OCI-LY1 (cell line): ENCODE data around the gene DNAJC11.

Experiments
- H2AFZ ChIP-seq: fragments of 200-600 bp; sonication (generic), shearing (Covaris generic); 2 replicates; pipeline ENCODE4 v1.6.0; 2014; ENCODE audit warnings: antibody characterized with exemption, mild to moderate bottlenecking, low read length
- H3F3A ChIP-seq: fragments of 200-600 bp; sonication (generic), shearing (Covaris generic); 2 replicates; pipeline ENCODE4 v1.6.0; 2014; ENCODE audit warnings: mild to moderate bottlenecking, antibody characterized with exemption, low read length, moderate library complexity; ENCODE audit not compliant: insufficient read depth
- H3K27ac ChIP-seq: fragments of 200-600 bp; sonication (generic); 2 replicates; pipeline ENCODE4 v1.5.1; 2014; ENCODE audit warnings: low read length, mixed run types, mild to moderate bottlenecking, low read depth; ENCODE audit not compliant: poor library complexity, severe bottlenecking
- H3K27me3 ChIP-seq: fragments of 200-600 bp; sonication (generic); 2 replicates; pipeline ENCODE4 v1.6.0; 2014; ENCODE audit warnings: antibody characterized with exemption, mild to moderate bottlenecking, low read length, moderate library complexity; ENCODE audit not compliant: insufficient read depth
- H3K36me3 ChIP-seq: fragments of 200-600 bp; sonication (generic); 2 replicates; pipeline ENCODE4 v1.6.1; 2014; ENCODE audit warnings: mild to moderate bottlenecking, antibody characterized with exemption, low read length, moderate library complexity, mixed read lengths; ENCODE audit not compliant: insufficient read depth
- H3K4me1 ChIP-seq: fragments of 200-600 bp; sonication (generic); 2 replicates; pipeline ENCODE4 v1.5.1; 2014; ENCODE audit warnings: mild to moderate bottlenecking, low read length, moderate library complexity; ENCODE audit not compliant: insufficient read depth, severe bottlenecking
- H3K4me2 ChIP-seq: fragments of 200-600 bp; sonication (generic), shearing (Covaris generic); 2 replicates; pipeline ENCODE4 v1.6.1; 2014; ENCODE audit warnings: low read length
- H3K4me3 ChIP-seq: fragments of 200-600 bp; sonication (generic); 2 replicates; pipeline ENCODE4 v1.5.1; 2014; ENCODE audit warnings: low read length, low read depth, mild to moderate bottlenecking, mixed read lengths; ENCODE audit not compliant: poor library complexity, severe bottlenecking
- H3K79me2 ChIP-seq: fragments of 200-600 bp; shearing (Covaris generic); 2 replicates; pipeline ENCODE4 v1.6.1; 2016; ENCODE audit warnings: mixed run types, low read length, mixed read lengths; ENCODE audit not compliant: insufficient read depth
- H3K9ac ChIP-seq: fragments of 200-600 bp; sonication (generic), shearing (Covaris generic); 2 replicates; pipeline ENCODE4 v1.6.1; 2014; ENCODE audit warnings: mild to moderate bottlenecking, low read length, mixed read lengths
- H3K9me2 ChIP-seq: fragments of 200-600 bp; sonication (generic), shearing (Covaris generic); 2 replicates; pipeline ENCODE4 v1.6.1; 2014; ENCODE audit warnings: low read depth, mild to moderate bottlenecking, low read length, mixed read lengths
- H3K9me3 ChIP-seq: fragments of 200-600 bp; shearing (Covaris generic); 2 replicates; pipeline ENCODE4 v1.6.1; 2014; ENCODE audit warnings: low read length, mixed read lengths
- H4K20me1 ChIP-seq: fragments of 200-600 bp; sonication (generic), shearing (Covaris generic); 2 replicates; pipeline ENCODE4 v1.6.0; 2016; ENCODE audit warnings: mild to moderate bottlenecking, low read length; ENCODE audit not compliant: insufficient read depth
- CTCF ChIP-seq: fragments of 200-600 bp; sonication (generic), shearing (Covaris generic); IDR thresholded peaks from 2 replicates; pipeline ENCODE4 v1.5.1; 2017; ENCODE audit warnings: mild to moderate bottlenecking, antibody characterized with exemption, low read length, moderate library complexity, mixed read lengths
- EZH2 ChIP-seq: fragments of 200-600 bp; sonication (generic), shearing (Covaris generic); IDR thresholded peaks from 2 replicates; pipeline ENCODE4 v1.8.0; 2017; ENCODE audit warnings: borderline replicate concordance, mixed run types, mild to moderate bottlenecking, antibody characterized with exemption, low read length, moderate library complexity, mixed read lengths

DNAJC11 gene

GRCh38 chr1:6738987-6739676 is 37.5 kb upstream of the DNAJC11 start:
- H3K9me2 ChIP-seq = no peaks in the 10 kb centered on the region
- H4K20me1 ChIP-seq = no peaks in the 10 kb centered on the region
- H3K9me3 ChIP-seq = no peaks in the 10 kb centered on the region
- no peak overlapping the region for H3K4me2 ChIP-seq
- no peaks in the 10 kb centered on the region for H3K79me2 ChIP-seq
- H3K9ac ChIP-seq = no peak overlapping the region
- H3K27ac ChIP-seq = no peak overlapping the region
- H3K27me3 ChIP-seq = no peaks in the 10 kb centered on the region
- H3K4me3 ChIP-seq = no peak overlapping the region
- no peaks in the 10 kb centered on the region for H3F3A ChIP-seq
- TF ChIP-seq EZH2 = no peak
- TF ChIP-seq CTCF = no peak
- H2AFZ ChIP-seq = no peak overlapping the region
- no peaks in the 10 kb centered on the region for H3K36me3 ChIP-seq
- peaks cover 12% of the 10 kb centered on the region for H3K4me1 ChIP-seq

GRCh38 chr1:6732942-6733341 is 31.3 kb upstream of the DNAJC11 start:
- Histone ChIP-seq H3K9me3 (no peaks in the 10 kb centered on the region), H3K9ac (no peak overlapping the region), H3K4me3 (no peak overlapping the region), H3K36me3 (no peaks in the 10 kb centered on the region), H3K4me1 (no peaks in the 10 kb centered on the region), H3K79me2 (no peaks in the 10 kb centered on the region), H3K27ac (no peak overlapping the region), H3K4me2 (no peak overlapping the region), H2AFZ (no peak overlapping the region), H4K20me1 (no peaks in the 10 kb centered on the region), H3F3A (no peaks in the 10 kb centered on the region), H3K9me2 (no peaks in the 10 kb centered on the region), H3K27me3 (no peaks in the 10 kb centered on the region; the same call in 1 of the 2 replicates)
- TF ChIP-seq EZH2 (no peak), CTCF (no peak)

GRCh38 chr1:6731905-6732304 is 30.3 kb upstream of the DNAJC11 start:
- Histone ChIP-seq H2AFZ (no peak overlapping the region), H3K4me3 (no peak overlapping the region), H4K20me1 (no peaks in the 10 kb centered on the region), H3K9ac (no peak overlapping the region), H3K4me1 (no peaks in the 10 kb centered on the region), H3K4me2 (no peak overlapping the region), H3K9me2 (no peaks in the 10 kb centered on the region), H3K79me2 (no peaks in the 10 kb centered on the region), H3K27ac (no peak overlapping the region), H3K9me3 (no peaks in the 10 kb centered on the region), H3F3A (no peaks in the 10 kb centered on the region), H3K27me3 (no peaks in the 10 kb centered on the region; the same call in 1 of the 2 replicates), H3K36me3 (no peaks in the 10 kb centered on the region)
- no peak for TF ChIP-seq CTCF
- TF ChIP-seq EZH2 = no peak
